Stimulated activated naive CD8-positive, alpha-beta T cell treated with anti-CD3 and anti-CD28 coated beads, Interleukin-15, Interleukin-2, amounts not matched to agents 100 ng/mL and 50 ng/mL, for 24 hours (primary cell): Measurements from ENCODE around the gene PLAAT4.
A peak's percentile ranks its signal among the peaks of the same experiment; 100 is the strongest.
"Not testable (repeated sequence)": the region's sequence is repeated elsewhere in the genome, so short reads cannot be mapped to it uniquely, and the experiment has no call there.

ENCODE experiments used
- H3K27ac Mint-ChIP-seq: one replicate; pipeline ENCODE4 v1.8.0; 2021; ENCODE audit warnings: mild to moderate bottlenecking, mixed read lengths
- H3K27me3 Mint-ChIP-seq: one replicate; pipeline ENCODE4 v1.8.0; 2021; ENCODE audit warnings: mixed read lengths
- H3K36me3 Mint-ChIP-seq: one replicate; pipeline ENCODE4 v1.8.0; 2021; ENCODE audit warnings: low read depth, mixed read lengths
- H3K4me1 Mint-ChIP-seq: one replicate; pipeline ENCODE4 v1.8.0; 2021; ENCODE audit warnings: low read depth, mixed read lengths
- H3K4me3 Mint-ChIP-seq: one replicate; pipeline ENCODE4 v1.8.0; 2021; ENCODE audit warnings: mild to moderate bottlenecking, mixed read lengths
- H3K9me3 Mint-ChIP-seq: one replicate; pipeline ENCODE4 v1.8.0; 2021; ENCODE audit warnings: mixed read lengths

PLAAT4 gene

GRCh38 chr11:63523151-63523550 is 13.5 kb upstream of the PLAAT4 start:
- Mint-ChIP-seq H3K9me3 (peaks cover 5% of the 10 kb centered on the region), H3K4me1 (peaks cover 6% of the 10 kb centered on the region), H3K27ac (no peak overlapping the region), H3K4me3 (no peak overlapping the region), H3K27me3 (no peaks in the 10 kb centered on the region), H3K36me3 (no peaks in the 10 kb centered on the region)

GRCh38 chr11:63527667-63528066 is 8.9 kb upstream of the PLAAT4 start:
- H3K4me1 Mint-ChIP-seq, result peaks cover 33% of the 10 kb centered on the region
- no peak overlapping the region for H3K27ac Mint-ChIP-seq
- H3K27me3 Mint-ChIP-seq, result no peaks in the 10 kb centered on the region
- H3K4me3 Mint-ChIP-seq, result no peak overlapping the region
- no peaks in the 10 kb centered on the region for H3K36me3 Mint-ChIP-seq
- H3K9me3 Mint-ChIP-seq, result peaks cover 5% of the 10 kb centered on the region

- H3K9me3 Mint-ChIP-seq, H3K27ac Mint-ChIP-seq: not testable (repeated sequence)
- peaks cover 38% of the 10 kb centered on the region for H3K4me1 Mint-ChIP-seq
These were observed 8.5 kb upstream of the PLAAT4 start for GRCh38 chr11:63528156-63528555.

GRCh38 chr11:63528729-63529278 is 7.8 kb upstream of the PLAAT4 start:
- not testable (repeated sequence) for H3K36me3 Mint-ChIP-seq, H3K9me3 Mint-ChIP-seq, H3K27me3 Mint-ChIP-seq, H3K27ac Mint-ChIP-seq, H3K4me3 Mint-ChIP-seq
- H3K4me1 Mint-ChIP-seq, result peaks cover 44% of the 10 kb centered on the region

More at GRCh38 chr11:63528156-63528555, 8.5 kb upstream of the PLAAT4 start:
- H3K4me3 Mint-ChIP-seq, H3K36me3 Mint-ChIP-seq, H3K27me3 Mint-ChIP-seq: not testable (repeated sequence)

GRCh38 chr11:63529373-63529772 is 7.2 kb upstream of the PLAAT4 start:
- not testable (repeated sequence) for H3K9me3 Mint-ChIP-seq, H3K36me3 Mint-ChIP-seq, H3K27ac Mint-ChIP-seq, H3K27me3 Mint-ChIP-seq, H3K4me3 Mint-ChIP-seq
- H3K4me1 Mint-ChIP-seq, result peaks cover 50% of the 10 kb centered on the region

GRCh38 chr11:63530021-63530420 is 6.6 kb upstream of the PLAAT4 start:
- Mint-ChIP-seq H3K36me3 (no peaks in the 10 kb centered on the region), H3K4me1 (peaks cover 56% of the 10 kb centered on the region), H3K4me3 (no peak overlapping the region), H3K27ac (no peak overlapping the region), H3K27me3 (no peaks in the 10 kb centered on the region), H3K9me3 (no peaks in the 10 kb centered on the region)

GRCh38 chr11:63531074-63531792 is 5.4 kb upstream of the PLAAT4 start:
- not testable (repeated sequence) for H3K36me3 Mint-ChIP-seq, H3K27ac Mint-ChIP-seq, H3K4me3 Mint-ChIP-seq, H3K27me3 Mint-ChIP-seq, H3K9me3 Mint-ChIP-seq
- peaks cover 69% of the 10 kb centered on the region for H3K4me1 Mint-ChIP-seq

- Mint-ChIP-seq H3K27me3 (no peaks in the 10 kb centered on the region), H3K4me1 (peaks cover 77% of the 10 kb centered on the region), H3K9me3 (no peaks in the 10 kb centered on the region), H3K36me3 (no peaks in the 10 kb centered on the region), H3K27ac (no peak overlapping the region), H3K4me3 (no peak overlapping the region)
These were observed 4.5 kb upstream of the PLAAT4 start for GRCh38 chr11:63532117-63532516.

- Mint-ChIP-seq H3K4me1 (peaks cover 86% of the 10 kb centered on the region), H3K9me3 (no peaks in the 10 kb centered on the region), H3K4me3 (no peak overlapping the region), H3K36me3 (no peaks in the 10 kb centered on the region), H3K27me3 (no peaks in the 10 kb centered on the region), H3K27ac (no peak overlapping the region)
These were observed 3.7 kb upstream of the PLAAT4 start for GRCh38 chr11:63532799-63533475.

- H3K9me3 Mint-ChIP-seq, result no peaks in the 10 kb centered on the region
- H3K4me1 Mint-ChIP-seq, result peaks cover 93% of the 10 kb centered on the region
- no peaks in the 10 kb centered on the region for H3K27me3 Mint-ChIP-seq
- no peak overlapping the region for H3K4me3 Mint-ChIP-seq
- no peak overlapping the region for H3K27ac Mint-ChIP-seq
- H3K36me3 Mint-ChIP-seq, result no peaks in the 10 kb centered on the region
These were observed 2.5 kb upstream of the PLAAT4 start for GRCh38 chr11:63534076-63534475.

GRCh38 chr11:63534895-63535461 is 1.6 kb upstream of the PLAAT4 start:
- H3K4me3 Mint-ChIP-seq, result peak overlapping the region; percentile 64
- H3K4me1 Mint-ChIP-seq, result peaks cover 87% of the 10 kb centered on the region
- no peaks in the 10 kb centered on the region for H3K36me3 Mint-ChIP-seq
- no peaks in the 10 kb centered on the region for H3K9me3 Mint-ChIP-seq
- H3K27ac Mint-ChIP-seq, result peak overlapping the region; percentile 81
- H3K27me3 Mint-ChIP-seq, result no peaks in the 10 kb centered on the region

GRCh38 chr11:63535734-63536133 is 874 bp upstream of the PLAAT4 start:
- peak overlapping the region; percentile 85 for H3K4me3 Mint-ChIP-seq
- H3K27me3 Mint-ChIP-seq, result no peaks in the 10 kb centered on the region
- H3K27ac Mint-ChIP-seq, result peak overlapping the region; percentile 81
- no peaks in the 10 kb centered on the region for H3K9me3 Mint-ChIP-seq
- peaks cover 89% of the 10 kb centered on the region for H3K4me1 Mint-ChIP-seq
- H3K36me3 Mint-ChIP-seq, result no peaks in the 10 kb centered on the region

GRCh38 chr11:63537293-63538101 is 889 bp downstream of the PLAAT4 start:
- H3K4me3 Mint-ChIP-seq, result peak overlapping the region; percentile 85
- no peaks in the 10 kb centered on the region for H3K36me3 Mint-ChIP-seq
- peaks cover 84% of the 10 kb centered on the region for H3K4me1 Mint-ChIP-seq
- peak overlapping the region; percentile 81 for H3K27ac Mint-ChIP-seq
- H3K27me3 Mint-ChIP-seq, result no peaks in the 10 kb centered on the region
- H3K9me3 Mint-ChIP-seq, result no peaks in the 10 kb centered on the region

GRCh38 chr11:63542506-63542905 is 5.9 kb downstream of the PLAAT4 start:
- not testable (repeated sequence) for H3K27me3 Mint-ChIP-seq, H3K4me3 Mint-ChIP-seq, H3K9me3 Mint-ChIP-seq
- Mint-ChIP-seq H3K4me1 (peaks cover 48% of the 10 kb centered on the region), H3K36me3 (peaks cover 12% of the 10 kb centered on the region), H3K27ac (peak overlapping the region; percentile 1)

GRCh38 chr11:63543711-63544110 is 7.1 kb downstream of the PLAAT4 start:
- Mint-ChIP-seq H3K27ac (no peak overlapping the region), H3K27me3 (no peaks in the 10 kb centered on the region), H3K36me3 (peaks cover 12% of the 10 kb centered on the region), H3K9me3 (no peaks in the 10 kb centered on the region), H3K4me3 (no peak overlapping the region), H3K4me1 (peaks cover 36% of the 10 kb centered on the region)
